WTC11 (cell line): Measurements from ENCODE around the gene SLC10A1.

Source experiments
- ATF3 ChIP-seq: sonication (generic); formaldehyde crosslinking; conservative IDR thresholded peaks from 2 replicates; pipeline ENCODE4 v1.8.1; 2022; ENCODE audit warnings: mild to moderate bottlenecking, missing genetic modification reagents
- CREM ChIP-seq: sonication (generic); formaldehyde crosslinking; IDR thresholded peaks from 2 replicates; pipeline ENCODE4 v1.8.1; 2022; ENCODE audit warnings: mild to moderate bottlenecking, missing genetic modification reagents, moderate library complexity
- CTCF ChIP-seq: fragments of 200-600 bp; IDR thresholded peaks from 2 replicates; pipeline ENCODE4 v1.8.0; 2022; ENCODE audit warnings: antibody characterized with exemption
- E2F5 ChIP-seq: sonication (generic); formaldehyde crosslinking; IDR thresholded peaks from 2 replicates; pipeline ENCODE4 v1.8.1; 2022; ENCODE audit warnings: mild to moderate bottlenecking, moderate library complexity, missing genetic modification reagents
- ETV6 ChIP-seq: sonication (generic); formaldehyde crosslinking; IDR thresholded peaks from 2 replicates; pipeline ENCODE4 v1.8.1; 2022; ENCODE audit warnings: mild to moderate bottlenecking, missing genetic modification reagents
- FOXK1 ChIP-seq: sonication (generic); formaldehyde crosslinking; IDR thresholded peaks from 2 replicates; pipeline ENCODE4 v1.8.0; 2022; ENCODE audit warnings: mild to moderate bottlenecking, moderate library complexity, missing genetic modification reagents
- IRF2 ChIP-seq: sonication (generic); formaldehyde crosslinking; IDR thresholded peaks from 2 replicates; pipeline ENCODE4 v1.8.0; 2022; ENCODE audit warnings: low read depth, missing genetic modification reagents, borderline replicate concordance
- JUN ChIP-seq: sonication (generic); formaldehyde crosslinking; IDR thresholded peaks from 2 replicates; pipeline ENCODE4 v1.8.0; 2023; ENCODE audit warnings: mild to moderate bottlenecking, missing genetic modification reagents
- PRRX2 ChIP-seq: fragments of 250-450 bp; sonication (Bioruptor Pico); IDR thresholded peaks from 2 replicates; pipeline ENCODE4 v1.8.0; 2021; ENCODE audit warnings: mild to moderate bottlenecking
- RORB ChIP-seq: fragments of 250-450 bp; sonication (Bioruptor Pico); IDR thresholded peaks from 2 replicates; pipeline ENCODE4 v1.9.0; 2021; ENCODE audit warnings: mild to moderate bottlenecking
- SP1 ChIP-seq: sonication (generic); formaldehyde crosslinking; conservative IDR thresholded peaks from 2 replicates; pipeline ENCODE4 v1.8.1; 2022; ENCODE audit warnings: missing genetic modification reagents
- STAT6 ChIP-seq: sonication (generic); formaldehyde crosslinking; conservative IDR thresholded peaks from 2 replicates; pipeline ENCODE4 v1.8.1; 2023; ENCODE audit warnings: mild to moderate bottlenecking, low read depth, missing genetic modification reagents, moderate library complexity
- ZNF317 ChIP-seq: sonication (generic); formaldehyde crosslinking; IDR thresholded peaks from 2 replicates; pipeline ENCODE4 v1.8.1; 2023; ENCODE audit warnings: low read depth, mild to moderate bottlenecking, moderate library complexity, missing genetic modification reagents, borderline replicate concordance
- ZNF416 ChIP-seq: fragments of 250-450 bp; sonication (Bioruptor Pico); IDR thresholded peaks from 2 replicates; pipeline ENCODE4 v1.9.0; 2021; ENCODE audit warnings: mild to moderate bottlenecking, inconsistent platforms

- TF ChIP-seq ZNF416 (no peak), CTCF (no peak), IRF2 (CRISPR knock-in tag) (no peak), ATF3 (no peak), PRRX2 (CRISPR knock-in tag) (no peak), CREM (no peak), STAT6 (CRISPR knock-in tag) (no peak), FOXK1 (CRISPR knock-in tag) (no peak), JUN (no peak), E2F5 (CRISPR knock-in tag) (no peak), ZNF317 (CRISPR knock-in tag) (no peak), ETV6 (CRISPR knock-in tag) (no peak), RORB (no peak), SP1 (no peak)
These were observed 45.8 kb upstream of the SLC10A1 start for GRCh38 chr14:69842686-69843420.
